Cortex of kidney (tissue), 1 donor: Measurements from ENCODE around the gene SNAPC5.

Experiments used
- DNase-seq: peaks from one replicate; lab custom pipeline; 2025; lab: John Stamatoyannopoulos, UW

Gene SNAPC5

DNA sequence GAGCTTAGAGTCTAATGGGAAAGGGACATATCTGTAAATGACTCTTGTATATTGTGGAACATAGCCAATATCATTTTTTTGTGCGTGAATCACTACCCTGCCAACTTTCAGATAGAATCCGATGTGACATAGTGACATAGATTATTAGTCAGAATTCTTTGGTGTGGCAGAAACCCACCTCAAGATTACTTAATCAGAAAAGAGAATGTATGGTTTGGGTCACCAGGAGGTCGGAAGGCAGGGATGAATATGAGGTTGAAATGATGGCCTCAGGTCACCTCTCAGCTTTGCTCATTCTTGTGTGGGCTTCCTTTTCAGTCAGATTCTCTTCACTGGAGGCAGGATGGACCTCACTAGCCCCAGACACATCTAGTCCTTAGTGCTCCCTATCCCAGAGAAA is 41.4 kb downstream of the SNAPC5 start:
- DNase-seq: no peak

DNA sequence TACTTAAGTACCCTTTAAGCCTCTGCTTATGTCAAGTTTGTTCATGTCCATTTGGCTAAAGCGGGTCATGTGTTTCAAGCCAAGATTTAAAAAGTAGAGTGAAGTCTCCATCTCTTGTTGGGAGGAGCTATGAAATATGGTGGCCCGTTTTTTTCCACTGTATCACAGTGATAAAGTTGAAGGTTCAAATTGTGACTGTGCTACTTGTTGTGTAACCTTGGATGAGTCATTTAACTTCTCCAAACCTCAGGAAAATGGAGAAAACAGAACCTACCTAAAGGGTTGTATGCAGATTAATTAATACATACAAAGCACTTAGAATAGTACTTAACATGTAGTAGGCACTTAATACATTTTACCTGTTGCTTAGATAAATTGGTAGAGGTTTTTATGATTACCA is 43.4 kb downstream of the SNAPC5 start:
- no peak for DNase-seq

DNA sequence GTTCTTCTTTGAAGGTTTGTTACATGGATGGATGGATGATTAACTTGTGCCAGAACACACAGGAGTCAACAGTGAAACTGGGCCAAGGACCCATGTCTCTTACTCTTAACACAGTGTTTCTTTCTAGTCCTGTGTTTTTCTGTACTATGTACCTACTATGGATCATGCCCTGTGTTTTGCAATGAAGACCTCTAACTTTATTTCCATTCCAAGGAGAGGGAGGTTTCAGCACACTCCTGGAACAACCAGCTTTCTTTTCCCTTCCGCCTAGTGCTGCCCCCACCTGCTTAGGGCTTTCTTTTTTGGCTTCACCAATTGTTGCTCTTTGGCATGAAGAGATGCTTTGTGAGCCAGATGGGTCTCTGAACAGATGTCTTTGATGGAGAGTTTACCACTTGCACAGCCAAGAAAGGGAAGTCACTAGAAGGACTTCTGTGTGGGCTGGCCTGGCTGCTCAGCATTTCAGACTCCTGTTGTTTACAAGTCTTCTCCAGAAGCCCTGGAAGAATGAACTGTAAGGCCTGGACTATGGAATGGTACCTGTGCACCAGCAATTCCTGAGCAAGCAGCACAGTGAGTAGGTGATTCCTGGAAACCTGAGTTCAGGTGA is 44.5 kb downstream of the SNAPC5 start:
- DNase-seq: no peak

- DNase-seq: no peak
Measured at GRCh38 chr15:66452420-66452819, 45.1 kb downstream of the SNAPC5 start.
